NCI-H748 (cell line): ENCODE measurements around the gene KRTAP1-1.
"Not testable (repeated sequence)": the region's sequence is repeated elsewhere in the genome, so short reads cannot be mapped to it uniquely, and the experiment has no call there.

Experiments
- DNase-seq: peaks from one replicate; lab custom pipeline; 2025; ENCODE audit not compliant: unreplicated experiment; lab: John Stamatoyannopoulos, UW

Gene KRTAP1-1

DNA sequence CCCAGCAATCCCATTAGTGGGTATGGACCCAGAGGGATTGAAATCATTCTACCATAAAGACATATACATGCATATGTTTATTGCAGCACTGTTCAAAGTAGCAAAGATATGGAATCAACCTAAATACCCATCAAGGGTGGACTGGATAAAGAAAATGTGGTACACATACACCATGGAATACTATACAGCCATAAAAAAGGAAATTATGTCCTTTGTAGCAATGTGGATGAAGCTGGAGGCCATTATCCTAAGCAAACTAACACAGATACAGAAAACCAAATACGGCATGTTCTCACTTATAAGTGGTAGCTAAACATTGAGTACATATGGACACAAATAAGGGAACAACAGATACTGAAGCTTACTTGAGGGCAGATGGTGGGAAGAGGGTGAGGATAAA lies 16.3 kb upstream of the KRTAP1-1 start:
- no peak for DNase-seq

- not testable (repeated sequence) for DNase-seq
These were observed 13.9 kb upstream of the KRTAP1-1 start, which contains the start of gene KRTAP2-2 for GRCh38 chr17:41055130-41055529. Gene KRTAP2-2, minus strand, starts transcription at chr17:41055230. Its CDS starts 19 bp downstream, at chr17:41055211.

GRCh38 chr17:41054556-41054955 lies 13.3 kb upstream of the KRTAP1-1 start:
- DNase-seq = not testable (repeated sequence)

- DNase-seq = no peak
These were observed 12.8 kb upstream of the KRTAP1-1 start for GRCh38 chr17:41054025-41054424.

GRCh38 chr17:41052566-41052965 lies 11.3 kb upstream of the KRTAP1-1 start:
- no peak for DNase-seq

DNA sequence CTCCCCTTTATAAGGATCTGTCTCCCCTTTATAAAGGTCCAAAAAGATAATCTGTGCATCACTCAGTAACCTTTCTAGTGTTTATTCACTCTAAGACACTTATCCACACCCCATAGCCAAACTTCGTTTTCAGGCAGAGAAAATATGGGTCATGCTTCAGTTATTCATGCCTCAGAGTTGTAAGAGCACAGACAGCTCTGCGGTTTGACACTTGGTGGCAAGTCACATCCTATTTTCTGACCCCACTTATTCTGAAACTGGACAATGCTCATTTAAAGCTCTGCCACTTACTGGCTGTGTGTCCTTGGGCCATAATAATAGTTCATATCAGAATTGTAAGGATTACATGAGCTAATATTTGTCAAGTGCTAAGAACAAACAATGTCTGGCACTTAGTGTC lies 7.9 kb upstream of the KRTAP1-1 start:
- DNase-seq = no peak

DNA sequence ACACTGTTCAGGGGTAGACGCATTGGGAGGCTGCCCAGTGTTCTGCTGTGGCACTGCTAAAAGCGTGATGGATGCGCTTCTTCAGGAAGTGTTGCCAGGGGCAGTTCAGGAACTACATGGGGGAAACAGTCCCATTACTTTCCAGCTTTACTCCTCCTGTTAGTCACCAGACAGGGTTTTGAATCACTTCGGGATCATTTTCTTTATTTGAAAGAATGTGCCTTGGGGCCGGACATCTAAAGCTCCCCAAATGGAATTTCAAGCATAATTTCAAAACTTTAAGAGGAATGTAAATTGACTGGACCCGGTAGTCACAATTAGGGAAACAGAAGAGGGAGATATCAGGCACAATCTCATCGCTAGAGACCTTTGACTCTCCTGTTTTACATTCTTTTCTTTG lies 7.2 kb upstream of the KRTAP1-1 start:
- no peak for DNase-seq

GRCh38 chr17:41046735-41047465 lies 5.7 kb upstream of the KRTAP1-1 start, which contains the start of gene KRTAP2-1:
Gene KRTAP2-1, minus strand, starts transcription at chr17:41047316. Its CDS starts 49 bp downstream, at chr17:41047267.
- DNase-seq = not testable (repeated sequence)

DNA sequence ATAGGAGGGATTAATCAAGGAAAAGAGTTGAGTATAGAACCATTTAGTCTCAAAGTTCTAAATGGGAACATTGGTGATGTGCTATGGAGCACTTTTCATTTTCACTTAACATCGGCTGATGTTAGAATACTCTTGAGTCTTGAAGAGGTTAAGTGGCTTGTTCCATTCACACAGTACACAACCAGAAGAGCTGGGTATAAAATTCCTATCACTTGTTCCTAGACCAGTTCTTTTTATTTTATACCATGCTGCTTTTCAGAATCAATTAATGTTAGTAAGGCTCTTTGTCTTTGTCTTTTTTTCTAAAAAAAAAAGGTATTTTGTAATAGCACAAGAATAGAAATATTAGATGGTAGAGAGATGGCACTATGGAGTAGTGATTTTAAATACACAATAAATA lies 1.7 kb upstream of the KRTAP1-1 start:
- no peak for DNase-seq

- no peak for DNase-seq
These were observed 3.3 kb downstream of the KRTAP1-1 start for GRCh38 chr17:41037853-41038350.

- peak; percentile 92 for DNase-seq
These were observed 6.8 kb downstream of the KRTAP1-1 start, which contains the start of gene KRTAP1-3 for GRCh38 chr17:41034346-41034935. Gene KRTAP1-3, minus strand, starts transcription at chr17:41034874. Its CDS starts 53 bp downstream, at chr17:41034821.

- DNase-seq = no peak
These were observed 11.5 kb downstream of the KRTAP1-1 start, which contains the start of gene KRTAP1-4 for GRCh38 chr17:41029633-41030245. Gene KRTAP1-4, minus strand, starts transcription at chr17:41030195. Its CDS starts 117 bp downstream, at chr17:41030078.

GRCh38 chr17:41026715-41027471 lies 14.4 kb downstream of the KRTAP1-1 start, which contains the start of gene KRTAP1-5:
Gene KRTAP1-5, minus strand, starts transcription at chr17:41027208. Its CDS starts 53 bp downstream, at chr17:41027155.
- DNase-seq = no peak

DNA sequence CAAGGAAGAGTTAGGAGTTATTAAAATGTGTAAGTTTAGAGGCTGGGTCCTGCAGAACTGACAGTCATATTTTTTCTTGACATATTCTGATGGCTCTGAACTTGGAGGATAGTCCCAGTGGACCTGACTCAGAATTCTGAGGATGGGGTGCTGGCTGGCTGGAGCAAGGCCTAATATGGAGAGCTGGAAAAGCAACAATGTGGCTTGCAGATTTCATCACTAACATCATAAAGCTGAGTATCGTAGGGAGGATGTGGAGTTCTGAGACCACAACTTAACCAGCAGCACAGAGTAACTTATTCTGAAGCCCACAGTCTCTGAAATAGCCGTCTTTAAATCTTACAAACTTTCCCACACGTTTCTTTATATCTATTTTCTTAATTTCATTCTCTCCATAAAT lies 16.6 kb downstream of the KRTAP1-1 start:
- no peak for DNase-seq

- peak; percentile 61 for DNase-seq
These were observed 20.9 kb downstream of the KRTAP1-1 start for GRCh38 chr17:41020336-41020735.

GRCh38 chr17:41019415-41019814 lies 21.8 kb downstream of the KRTAP1-1 start:
- no peak for DNase-seq

DNA sequence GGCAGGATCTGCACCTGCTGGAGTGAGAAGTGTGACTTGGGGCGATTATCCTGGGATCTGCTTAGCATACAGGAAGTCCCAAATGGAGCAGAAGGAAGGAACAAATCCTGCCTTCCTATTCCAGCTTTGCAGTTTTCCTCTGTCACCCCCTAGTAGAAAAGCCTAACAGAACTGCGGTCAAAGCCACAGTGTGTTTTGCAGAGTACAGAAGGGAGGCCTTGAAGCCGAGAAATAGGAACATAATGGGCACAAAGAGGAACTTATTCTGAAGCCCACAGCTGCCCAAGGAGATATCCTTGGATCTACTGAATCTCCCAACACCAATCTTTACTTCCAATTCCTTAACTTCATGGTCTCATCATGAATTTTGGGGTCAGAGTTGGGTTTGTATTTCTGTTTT lies 22.7 kb downstream of the KRTAP1-1 start:
- no peak for DNase-seq

DNA sequence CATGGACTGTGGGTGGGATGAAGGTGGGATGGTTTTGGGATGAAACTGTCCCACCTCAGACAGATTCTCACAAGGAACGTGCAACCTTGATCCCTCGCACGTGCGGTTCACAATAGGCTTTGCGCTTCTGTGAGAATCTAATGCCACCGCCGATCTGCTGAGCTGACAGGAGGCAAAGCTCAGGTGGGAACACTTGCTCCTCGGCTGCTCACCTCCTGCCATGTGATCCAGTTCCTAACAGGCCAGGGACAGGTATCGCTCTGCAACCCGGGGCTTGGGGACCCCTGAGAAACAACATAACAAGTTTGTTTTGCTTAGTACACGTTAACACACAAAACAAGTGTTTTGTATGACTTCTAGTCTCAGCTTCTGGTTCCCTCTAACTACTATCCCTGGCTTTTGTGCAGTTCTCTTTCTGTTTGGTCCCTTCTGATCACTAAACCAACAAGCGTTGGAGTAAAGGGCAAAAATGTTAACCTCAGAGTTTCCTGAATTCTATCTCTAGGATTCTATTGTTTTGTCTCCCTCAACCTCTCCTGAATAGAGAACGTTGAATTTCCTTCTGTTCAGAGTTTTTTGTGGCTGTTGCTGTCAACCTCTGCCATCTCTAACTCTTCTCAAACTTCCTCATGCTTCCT lies 24.6 kb downstream of the KRTAP1-1 start:
- DNase-seq = no peak

DNA sequence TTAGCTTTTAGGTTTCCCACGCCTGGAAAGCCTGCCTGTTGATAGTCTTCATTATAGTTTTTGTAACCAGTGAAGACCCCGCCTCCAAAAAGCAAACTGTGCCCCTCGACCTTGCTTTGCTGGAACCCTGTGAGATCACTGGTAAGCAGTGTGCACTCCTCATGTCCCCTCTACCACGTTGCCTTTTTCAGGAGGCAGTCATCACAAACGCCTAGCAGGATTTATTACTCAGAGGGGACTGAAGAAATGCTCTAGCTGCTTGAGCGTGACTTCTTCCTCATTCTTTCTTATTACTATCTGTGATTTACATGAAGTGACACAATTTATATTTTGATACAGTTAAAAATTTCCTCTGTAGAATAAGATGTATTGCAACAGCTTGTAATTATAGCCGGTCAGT lies 25.8 kb downstream of the KRTAP1-1 start:
- DNase-seq = no peak

- DNase-seq = peak; percentile 46
These were observed 27.6 kb downstream of the KRTAP1-1 start for GRCh38 chr17:41013606-41014005.
